ENCODE data around the gene AOX1.

DNA sequence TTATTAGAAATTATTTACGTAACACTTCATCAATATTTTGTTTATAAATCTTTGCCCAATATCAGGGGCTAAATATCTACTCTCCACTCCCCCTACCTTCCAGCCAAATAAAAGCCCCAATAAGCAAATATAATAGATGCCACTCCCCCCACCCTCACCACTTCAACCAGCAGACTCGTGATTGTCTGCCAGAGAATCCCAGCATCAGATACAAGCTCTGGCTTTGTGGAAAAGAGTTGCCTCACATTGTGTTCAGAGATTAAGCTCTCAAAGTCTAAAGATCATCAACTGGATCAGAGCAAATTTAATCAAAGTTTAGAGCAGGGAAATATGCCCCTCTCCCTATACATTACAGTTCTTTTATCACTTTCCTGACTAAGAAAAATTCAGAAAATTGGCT, 39.5 kb downstream of the AOX1 start:
- no peak for TF ChIP-seq CTCF (IDR thresholded peaks at IDR 0.05; ENCODE audit: insufficient read depth, low read length)
- no peak for TF ChIP-seq REST (IDR thresholded peaks at IDR 0.05; ENCODE audit: insufficient replicate concordance, low read depth)
